ENCODE results near the gene LGALS3BP. TPM values are rescaled to one million over a fixed set of nuclear protein-coding genes. Genes with fewer than 3 reads are reported as not detected.

The LGALS3BP gene
- total RNA-seq, 2 experiments from 2014 or later = 0.88 to 1.7 TPM

GRCh38 chr17:79019261-79019631 lies 39.5 kb upstream of the LGALS3BP start:
- no peaks in the 10 kb centered on the region for H4K20me1 ChIP-seq (ENCODE audit: insufficient read depth, low read length)
- H3K36me3 ChIP-seq (ENCODE audit: insufficient read depth, low read length) = no peaks in the 10 kb centered on the region
- no peaks in the 10 kb centered on the region for H3K9me2 ChIP-seq (ENCODE audit: insufficient read depth, low read length)
- H3K4me2 ChIP-seq (ENCODE audit: low read length) = no peak overlapping the region
- ChIA-PET POLR2A (no interaction called here), CTCF (ENCODE audit: unreplicated experiment) (no interaction called here)
- intact Hi-C loops (cut with micrococcal nuclease; ENCODE audit: unreplicated experiment) = no loop called here
- H3K27ac ChIP-seq (ENCODE audit: low read depth, low read length, poor library complexity, severe bottlenecking) = no peak overlapping the region
- DNase-seq (ENCODE audit: low spot score) = no peak
- H2AFZ ChIP-seq (ENCODE audit: low read length) = no peak overlapping the region
- TF ChIP-seq EZH2phosphoT487 (IDR thresholded peaks at IDR 0.05; ENCODE audit: borderline replicate concordance, low read depth, low read length) (no peak), CTCF (conservative IDR thresholded peaks at IDR 0.05; ENCODE audit: low read length) (no peak)
- H3K79me2 ChIP-seq (ENCODE audit: insufficient read depth, low read depth, low read length) = no peaks in the 10 kb centered on the region
- BruUV-seq (replicated peaks) = no TSS peak
- no peaks in the 10 kb centered on the region for H3K4me1 ChIP-seq (ENCODE audit: insufficient read depth, low read length, poor library complexity, severe bottlenecking)
- no peak overlapping the region for H3K4me3 ChIP-seq (ENCODE audit: low read depth, low read length, poor library complexity, severe bottlenecking)
- peaks cover 22% of the 10 kb centered on the region for H3K9me3 ChIP-seq (ENCODE audit: low read length)

- no peaks in the 10 kb centered on the region for H3K4me1 ChIP-seq (ENCODE audit: insufficient read depth, low read length, poor library complexity, severe bottlenecking)
- H3K27ac ChIP-seq (ENCODE audit: low read depth, low read length, poor library complexity, severe bottlenecking) = no peak overlapping the region
- TF ChIP-seq EZH2phosphoT487 (IDR thresholded peaks at IDR 0.05; ENCODE audit: borderline replicate concordance, low read depth, low read length) (no peak), CTCF (conservative IDR thresholded peaks at IDR 0.05; ENCODE audit: low read length) (no peak)
- BruUV-seq (replicated peaks) = no TSS peak
- intact Hi-C loops (cut with micrococcal nuclease; ENCODE audit: unreplicated experiment) = no loop called here
- CTCF ChIA-PET (ENCODE audit: unreplicated experiment) = no interaction called here
- no peaks in the 10 kb centered on the region for H3K9me2 ChIP-seq (ENCODE audit: insufficient read depth, low read length)
- H3K36me3 ChIP-seq (ENCODE audit: insufficient read depth, low read length) = no peaks in the 10 kb centered on the region
- H3K4me2 ChIP-seq (ENCODE audit: low read length) = no peak overlapping the region
- no peaks in the 10 kb centered on the region for H4K20me1 ChIP-seq (ENCODE audit: insufficient read depth, low read length)
- H3K4me3 ChIP-seq (ENCODE audit: low read depth, low read length, poor library complexity, severe bottlenecking) = no peak overlapping the region
- POLR2A ChIA-PET = no interaction called here
- H3K79me2 ChIP-seq (ENCODE audit: insufficient read depth, low read depth, low read length) = no peaks in the 10 kb centered on the region
- DNase-seq (ENCODE audit: low spot score) = no peak
- peaks cover 31% of the 10 kb centered on the region for H3K9me3 ChIP-seq (ENCODE audit: low read length)
- no peak overlapping the region for H2AFZ ChIP-seq (ENCODE audit: low read length)
Observed at GRCh38 chr17:79018370-79018695, 38.6 kb upstream of the LGALS3BP start.

GRCh38 chr17:79017546-79018369 lies 38.0 kb upstream of the LGALS3BP start:
- intact Hi-C loops (cut with micrococcal nuclease; ENCODE audit: unreplicated experiment) = no loop called here
- no TSS peak for BruUV-seq (replicated peaks)
- Histone ChIP-seq H3K79me2 (ENCODE audit: insufficient read depth, low read depth, low read length) (no peaks in the 10 kb centered on the region), H3K27ac (ENCODE audit: low read depth, low read length, poor library complexity, severe bottlenecking) (no peak overlapping the region), H2AFZ (ENCODE audit: low read length) (no peak overlapping the region), H3K9me2 (ENCODE audit: insufficient read depth, low read length) (no peaks in the 10 kb centered on the region), H3K9me3 (ENCODE audit: low read length) (peaks cover 32% of the 10 kb centered on the region), H3K36me3 (ENCODE audit: insufficient read depth, low read length) (no peaks in the 10 kb centered on the region), H3K4me3 (ENCODE audit: low read depth, low read length, poor library complexity, severe bottlenecking) (no peak overlapping the region), H4K20me1 (ENCODE audit: insufficient read depth, low read length) (no peaks in the 10 kb centered on the region), H3K4me1 (ENCODE audit: insufficient read depth, low read length, poor library complexity, severe bottlenecking) (no peaks in the 10 kb centered on the region), H3K4me2 (ENCODE audit: low read length) (no peak overlapping the region)
- no peak for DNase-seq (ENCODE audit: low spot score)
- TF ChIP-seq CTCF (conservative IDR thresholded peaks at IDR 0.05; ENCODE audit: low read length) (no peak), EZH2phosphoT487 (IDR thresholded peaks at IDR 0.05; ENCODE audit: borderline replicate concordance, low read depth, low read length) (no peak)
- POLR2A ChIA-PET = no interaction called here
- CTCF ChIA-PET (ENCODE audit: unreplicated experiment) = no interaction called here

All from OCI-LY7 (cell line).